K562 (cell line): ENCODE measurements around the gene SIMC1.
"Not testable (repeated sequence)": the region's sequence is repeated elsewhere in the genome, so short reads cannot be mapped to it uniquely, and the experiment has no call there.

Experiments
- CCAR2 ChIP-seq: fragments of 200-400 bp; formaldehyde crosslinking; IDR thresholded peaks from 2 replicates; pipeline ENCODE4 v1.6.1; 2017; ENCODE audit warnings: mild to moderate bottlenecking, low read depth, low read length
- E2F4 ChIP-seq: sonication (generic); formaldehyde crosslinking; IDR thresholded peaks from 2 replicates; pipeline ENCODE4 v1.8.0; 2022; ENCODE audit warnings: mild to moderate bottlenecking, low read depth, missing genetic modification reagents
- EP300 ChIP-seq: IDR thresholded peaks from 2 replicates; pipeline ENCODE4 v1.6.1; 2012; ENCODE audit warnings: low read length, improper control_type of control experiment
- EWSR1 ChIP-seq: fragments of 450-650 bp; IDR thresholded peaks from 2 replicates; pipeline ENCODE4 v1.6.1; 2018; ENCODE audit warnings: borderline replicate concordance, mild to moderate bottlenecking, low read depth, moderate library complexity; ENCODE audit not compliant: partially characterized antibody
- MCM2 ChIP-seq: fragments of 450-650 bp; IDR thresholded peaks from 2 replicates; pipeline ENCODE4 v1.6.1; 2017; ENCODE audit warnings: low read depth, mild to moderate bottlenecking
- PCBP2 ChIP-seq: fragments of 200-400 bp; formaldehyde crosslinking; IDR thresholded peaks from 2 replicates; pipeline ENCODE4 v1.6.1; 2018; ENCODE audit warnings: low read length, low read depth, mild to moderate bottlenecking, moderate library complexity; ENCODE audit not compliant: poor library complexity, severe bottlenecking
- SMC3 ChIP-seq: conservative IDR thresholded peaks from 2 replicates; pipeline ENCODE4 v1.6.1; 2011; ENCODE audit warnings: low read depth, low read length, improper control_type of control experiment; ENCODE audit not compliant: insufficient read depth
- USF1 ChIP-seq: sonication (generic); formaldehyde crosslinking; IDR thresholded peaks from 2 replicates; pipeline ENCODE4 v1.9.0; 2022; ENCODE audit warnings: mild to moderate bottlenecking, missing genetic modification reagents
- VEZF1 ChIP-seq: fragments of 200-800 bp; sonication (Bioruptor generic); IDR thresholded peaks from 2 replicates; pipeline ENCODE4 v1.6.1; 2017; ENCODE audit warnings: missing genetic modification characterization, missing compliant biosample characterization
- ZBTB40 ChIP-seq, 2 experiments: fragments of 450-650 bp in 1 of 2; sonication (generic) in 1 of 2; formaldehyde crosslinking in 1 of 2; IDR thresholded peaks; 2 replicates each; pipeline versions ENCODE4 v1.7.1 to v1.9.0; 2016 to 2022; ENCODE audit warnings: inconsistent platforms in 1 of 2, mild to moderate bottlenecking in 1 of 2, missing genetic modification reagents in 1 of 2
- ZBTB7A ChIP-seq: IDR thresholded peaks from 2 replicates; pipeline ENCODE4 v1.6.1; 2011; ENCODE audit warnings: low read depth, mild to moderate bottlenecking, low read length, moderate library complexity, borderline replicate concordance; ENCODE audit not compliant: control insufficient read depth
- ZNF24 ChIP-seq: fragments of 450-650 bp; IDR thresholded peaks from 2 replicates; pipeline ENCODE4 v1.6.1; 2016

- TF ChIP-seq ZNF24; USF1 (CRISPR knock-in tag); PCBP2; EP300; E2F4 (CRISPR knock-in tag); MCM2; CCAR2; ZBTB7A; VEZF1 (CRISPR knock-in tag); EWSR1; SMC3; ZBTB40 (IDR thresholded peaks at IDR 0.05); ZBTB40 (CRISPR knock-in tag; IDR thresholded peaks at IDR 0.05): not testable (repeated sequence)
Measured at GRCh38 chr5:176244318-176244717, 6.1 kb downstream of the SIMC1 start.
